ENCODE data around the gene EPN2. TPM values are rescaled to one million over a fixed set of nuclear protein-coding genes. Genes with fewer than 3 reads are reported as not detected.

The EPN2 gene
- total RNA-seq, 1 experiment from 2014 or later = 31.3 TPM

- Mint-ChIP-seq H3K4me1 (ENCODE audit: low read depth, unreplicated experiment) (no peaks in the 10 kb centered on the region), H3K4me3 (ENCODE audit: low read depth, unreplicated experiment) (no peak overlapping the region), H3K36me3 (ENCODE audit: insufficient read depth, unreplicated experiment) (no peaks in the 10 kb centered on the region), H3K27ac (ENCODE audit: unreplicated experiment) (no peak overlapping the region), H3K27me3 (ENCODE audit: unreplicated experiment) (no peaks in the 10 kb centered on the region), H3K9me3 (ENCODE audit: low read depth, unreplicated experiment) (no peaks in the 10 kb centered on the region)
- no TSS peak for BruUV-seq (replicated peaks)
- CTCF ChIA-PET = no interaction called here
- TF ChIP-seq, protein P1, sequence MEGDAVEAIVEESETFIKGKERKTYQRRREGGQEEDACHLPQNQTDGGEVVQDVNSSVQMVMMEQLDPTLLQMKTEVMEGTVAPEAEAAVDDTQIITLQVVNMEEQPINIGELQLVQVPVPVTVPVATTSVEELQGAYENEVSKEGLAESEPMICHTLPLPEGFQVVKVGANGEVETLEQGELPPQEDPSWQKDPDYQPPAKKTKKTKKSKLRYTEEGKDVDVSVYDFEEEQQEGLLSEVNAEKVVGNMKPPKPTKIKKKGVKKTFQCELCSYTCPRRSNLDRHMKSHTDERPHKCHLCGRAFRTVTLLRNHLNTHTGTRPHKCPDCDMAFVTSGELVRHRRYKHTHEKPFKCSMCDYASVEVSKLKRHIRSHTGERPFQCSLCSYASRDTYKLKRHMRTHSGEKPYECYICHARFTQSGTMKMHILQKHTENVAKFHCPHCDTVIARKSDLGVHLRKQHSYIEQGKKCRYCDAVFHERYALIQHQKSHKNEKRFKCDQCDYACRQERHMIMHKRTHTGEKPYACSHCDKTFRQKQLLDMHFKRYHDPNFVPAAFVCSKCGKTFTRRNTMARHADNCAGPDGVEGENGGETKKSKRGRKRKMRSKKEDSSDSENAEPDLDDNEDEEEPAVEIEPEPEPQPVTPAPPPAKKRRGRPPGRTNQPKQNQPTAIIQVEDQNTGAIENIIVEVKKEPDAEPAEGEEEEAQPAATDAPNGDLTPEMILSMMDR (IDR thresholded peaks at IDR 0.05; ENCODE audit: unreplicated experiment) = no peak
- intact Hi-C loops (cut with micrococcal nuclease; ENCODE audit: unreplicated experiment) = no loop called here
- DNase-seq = no peak
Measured at GRCh38 chr17:19298569-19299213, 61.5 kb downstream of the EPN2 start.

DNA sequence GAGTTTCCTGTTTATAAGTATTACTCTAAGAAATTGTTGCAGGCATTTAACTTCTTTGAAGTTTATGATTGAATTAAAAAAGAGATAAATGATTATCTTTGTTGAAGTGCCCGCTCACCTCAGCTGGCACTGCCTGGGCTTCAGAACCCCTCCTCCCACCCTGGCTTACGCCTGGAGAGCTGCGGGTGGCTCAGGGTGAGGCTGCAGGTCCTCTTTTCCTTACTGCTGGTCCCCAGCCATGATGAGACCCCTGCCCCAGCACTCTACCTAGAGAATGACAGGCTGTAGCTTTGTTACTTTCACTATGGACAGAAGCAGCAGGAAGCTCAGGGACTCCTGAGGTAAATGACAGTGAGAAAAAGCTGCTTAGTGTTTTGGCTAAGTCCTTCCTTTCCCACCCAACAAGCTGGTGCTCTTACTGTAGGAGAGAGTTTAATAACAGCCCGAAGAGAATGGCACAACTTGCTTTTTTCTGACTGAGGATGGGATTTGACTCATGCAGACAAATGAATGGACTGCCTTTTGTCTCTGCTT lies 62.1 kb downstream of the EPN2 start:
- no peaks in the 10 kb centered on the region for H3K27me3 Mint-ChIP-seq (ENCODE audit: unreplicated experiment)
- no TSS peak for BruUV-seq (replicated peaks)
- TF ChIP-seq, protein P1 (IDR thresholded peaks at IDR 0.05; ENCODE audit: unreplicated experiment) = no peak
- H3K4me3 Mint-ChIP-seq (ENCODE audit: low read depth, unreplicated experiment) = no peak overlapping the region
- intact Hi-C loops (cut with micrococcal nuclease; ENCODE audit: unreplicated experiment) = no loop called here
- CTCF ChIA-PET = no interaction called here
- H3K27ac Mint-ChIP-seq (ENCODE audit: unreplicated experiment) = no peak overlapping the region
- no peaks in the 10 kb centered on the region for H3K4me1 Mint-ChIP-seq (ENCODE audit: low read depth, unreplicated experiment)
- H3K36me3 Mint-ChIP-seq (ENCODE audit: insufficient read depth, unreplicated experiment) = no peaks in the 10 kb centered on the region
- no peak for DNase-seq
- no peaks in the 10 kb centered on the region for H3K9me3 Mint-ChIP-seq (ENCODE audit: low read depth, unreplicated experiment)

DNA sequence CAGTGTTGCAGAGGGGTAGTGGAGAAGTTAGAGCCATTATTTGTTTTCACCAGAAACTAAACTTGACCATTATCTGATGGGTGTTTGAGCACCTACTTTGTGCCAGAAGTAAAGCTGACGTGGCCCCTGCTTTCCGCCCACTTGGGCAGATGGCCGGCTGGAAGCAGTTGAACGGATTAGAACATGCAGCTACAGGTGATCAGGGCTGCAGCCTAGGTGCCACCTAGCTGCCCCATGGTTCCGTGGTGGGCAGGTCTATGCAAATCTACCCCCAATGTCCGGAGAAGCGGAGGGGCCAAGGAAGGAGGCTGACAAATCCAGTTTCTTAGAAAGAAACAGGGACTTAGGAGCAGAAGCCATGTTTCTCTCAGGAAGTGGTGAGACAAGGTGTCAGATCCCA lies 62.7 kb downstream of the EPN2 start:
- Mint-ChIP-seq H3K36me3 (ENCODE audit: insufficient read depth, unreplicated experiment) (no peaks in the 10 kb centered on the region), H3K27ac (ENCODE audit: unreplicated experiment) (no peak overlapping the region), H3K4me1 (ENCODE audit: low read depth, unreplicated experiment) (no peaks in the 10 kb centered on the region), H3K27me3 (ENCODE audit: unreplicated experiment) (no peaks in the 10 kb centered on the region), H3K4me3 (ENCODE audit: low read depth, unreplicated experiment) (no peak overlapping the region), H3K9me3 (ENCODE audit: low read depth, unreplicated experiment) (no peaks in the 10 kb centered on the region)
- BruUV-seq (replicated peaks) = no TSS peak
- TF ChIP-seq, protein P1 (IDR thresholded peaks at IDR 0.05; ENCODE audit: unreplicated experiment) = no peak
- DNase-seq = no peak
- CTCF ChIA-PET = no interaction called here
- intact Hi-C loops (cut with micrococcal nuclease; ENCODE audit: unreplicated experiment) = no loop called here

- Mint-ChIP-seq H3K9me3 (ENCODE audit: low read depth, unreplicated experiment) (no peaks in the 10 kb centered on the region), H3K36me3 (ENCODE audit: insufficient read depth, unreplicated experiment) (peaks cover 5% of the 10 kb centered on the region), H3K27me3 (ENCODE audit: unreplicated experiment) (no peaks in the 10 kb centered on the region), H3K4me1 (ENCODE audit: low read depth, unreplicated experiment) (no peaks in the 10 kb centered on the region), H3K4me3 (ENCODE audit: low read depth, unreplicated experiment) (no peak overlapping the region), H3K27ac (ENCODE audit: unreplicated experiment) (no peak overlapping the region)
- TF ChIP-seq, protein P1 (IDR thresholded peaks at IDR 0.05; ENCODE audit: unreplicated experiment) = no peak
- DNase-seq = no peak
- no TSS peak for BruUV-seq (replicated peaks)
- intact Hi-C loops (cut with micrococcal nuclease; ENCODE audit: unreplicated experiment) = no loop called here
- CTCF ChIA-PET = interaction anchor here (0.6 kb wide), 1 partner anchor 37 kb away, joined by 4 read pairs; no protein-coding TSS in a partner anchor
Measured at GRCh38 chr17:19301274-19301951, 64.2 kb downstream of the EPN2 start.

Measured in Calu3 (cell line).